HepG2 (cell line): ENCODE results near the gene NEIL1. TPM values are rescaled to one million over a fixed set of nuclear protein-coding genes. Genes with fewer than 3 reads are reported as not detected.

Source experiments
- ELF3 ChIP-seq: IDR thresholded peaks from 2 replicates; pipeline ENCODE4 v1.6.1; 2016; ENCODE audit warnings: missing genetic modification reagents, missing compliant biosample characterization
- NCOA2 ChIP-seq: sonication (generic); formaldehyde crosslinking; IDR thresholded peaks from 2 replicates; pipeline ENCODE4 v1.8.0; 2022; ENCODE audit warnings: inconsistent platforms
- PRPF4 ChIP-seq: fragments of 200-400 bp; formaldehyde crosslinking; IDR thresholded peaks from 2 replicates; pipeline ENCODE4 v1.6.1; 2016; ENCODE audit warnings: low read length, low read depth; ENCODE audit not compliant: poor library complexity, severe bottlenecking
- RARA ChIP-seq: IDR thresholded peaks from 2 replicates; pipeline ENCODE4 v1.6.1; 2016; ENCODE audit warnings: missing genetic modification reagents, missing compliant biosample characterization
- SMYD3 ChIP-seq: sonication (generic); formaldehyde crosslinking; IDR thresholded peaks from 2 replicates; pipeline ENCODE4 v1.8.1; 2023; ENCODE audit warnings: mild to moderate bottlenecking, missing genetic modification reagents
- ZKSCAN8 ChIP-seq: IDR thresholded peaks from 2 replicates; pipeline ENCODE4 v1.6.1; 2016; ENCODE audit warnings: borderline replicate concordance, missing genetic modification reagents, missing compliant biosample characterization
- ZNF337 ChIP-seq: sonication (generic); formaldehyde crosslinking; IDR thresholded peaks from 2 replicates; pipeline ENCODE4 v1.5.1; 2020; ENCODE audit warnings: missing genetic modification reagents, low read depth, mild to moderate bottlenecking, borderline replicate concordance
- ZNF496 ChIP-seq: sonication (generic); formaldehyde crosslinking; IDR thresholded peaks from 2 replicates; pipeline ENCODE4 v1.8.1; 2023; ENCODE audit warnings: mild to moderate bottlenecking, moderate library complexity, missing genetic modification reagents; ENCODE audit not compliant: insufficient replicate concordance
- ZNF501 ChIP-seq: sonication (generic); formaldehyde crosslinking; IDR thresholded peaks from 2 replicates; pipeline ENCODE4 v1.5.1; 2020; ENCODE audit warnings: mild to moderate bottlenecking, moderate library complexity, missing genetic modification reagents
- polyA plus RNA-seq, 8 experiments: library from polyadenylated mRNA; depleted of rRNA in 3 of 8; stranded (reverse) in 7 of 8; unstranded in 1 of 8; fragments of >200 nt; fragmentation: Illumina TruSeq in 4 of 8; extraction: Trizol in 4 of 8; gene quantifications; 2 replicates each; pipeline versions ENCODE4 v1.2.1 to v1.2.3, GENCODE V29; 2011 to 2016; ENCODE audit warnings: low read depth in 4 of 8, missing spikeins in 1 of 8, mixed read lengths in 1 of 8; ENCODE audit not compliant: insufficient read depth in 1 of 8
- total RNA-seq, 5 experiments: library from RNA; depleted of rRNA; stranded (reverse); fragments of >200 nt; fragmentation: Illumina TruSeq; extraction: Trizol; gene quantifications; 2 replicates each; pipeline ENCODE4 v1.2.3, GENCODE V29; 2016; ENCODE audit warnings: low read depth in 1 of 5
- TF ChIP-seq, protein P1 (sequence below): sonication (generic); formaldehyde crosslinking; IDR thresholded peaks from 2 replicates; pipeline ENCODE4 v1.9.0; 2021; ENCODE audit warnings: missing genetic modification reagents, borderline replicate concordance
- TF ChIP-seq, protein P2 (sequence below): sonication (generic); formaldehyde crosslinking; IDR thresholded peaks from 2 replicates; pipeline ENCODE4 v1.4.0; 2020; ENCODE audit warnings: missing genetic modification reagents
- TF ChIP-seq, protein P3 (sequence below): sonication (generic); formaldehyde crosslinking; IDR thresholded peaks from 2 replicates; pipeline ENCODE4 v1.4.0; 2020; ENCODE audit warnings: mild to moderate bottlenecking, missing genetic modification reagents, borderline replicate concordance
- TF ChIP-seq, protein P4 (sequence below): IDR thresholded peaks from 2 replicates; pipeline ENCODE4 v1.6.1; 2016; ENCODE audit warnings: low read depth, borderline replicate concordance
- TF ChIP-seq, protein P5 (sequence below): sonication (generic); formaldehyde crosslinking; IDR thresholded peaks from 2 replicates; pipeline ENCODE4 v1.4.0; 2020; ENCODE audit warnings: missing genetic modification reagents, borderline replicate concordance

Gene NEIL1
- total and polyA plus RNA-seq, 2 of the 13 experiments (the other 11 are each of a cell fraction or from before 2014, with no cell fraction given) = 10.4 to 15.5 TPM

DNA sequence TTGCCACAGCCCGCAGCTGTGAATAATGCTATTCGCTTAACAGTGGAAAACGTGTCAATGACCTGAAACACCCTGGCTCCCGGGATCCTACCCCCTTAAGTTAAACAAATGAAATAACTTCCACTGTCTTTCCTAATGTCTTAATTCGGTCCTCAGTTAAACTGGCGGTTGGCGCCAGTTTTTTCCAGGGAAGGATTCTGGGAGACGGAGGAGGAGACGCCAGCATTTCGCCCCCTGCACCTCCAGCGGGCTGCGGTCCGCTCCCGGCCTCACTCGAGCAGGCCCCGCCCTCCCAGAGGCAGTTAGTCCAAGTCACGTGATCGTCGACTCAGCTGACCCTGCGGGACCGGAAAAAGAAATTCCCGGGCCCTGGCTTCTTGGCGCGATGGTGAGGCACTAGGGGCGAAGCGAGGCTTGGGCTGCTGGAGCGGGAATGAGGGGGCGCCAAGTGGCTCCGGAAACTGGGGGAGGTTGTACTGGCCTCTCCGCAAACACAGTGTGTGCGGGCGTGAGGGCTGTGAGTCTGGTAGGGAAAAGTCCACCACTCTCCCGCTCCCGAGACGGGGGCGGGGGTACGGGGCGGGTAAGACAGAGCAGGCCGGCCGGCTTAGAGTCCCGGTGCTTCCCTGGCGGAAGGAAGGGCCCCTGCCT is 11.0 kb upstream of the NEIL1 start, which contains the start of gene COMMD4 (continued):
- TF ChIP-seq, protein P1, sequence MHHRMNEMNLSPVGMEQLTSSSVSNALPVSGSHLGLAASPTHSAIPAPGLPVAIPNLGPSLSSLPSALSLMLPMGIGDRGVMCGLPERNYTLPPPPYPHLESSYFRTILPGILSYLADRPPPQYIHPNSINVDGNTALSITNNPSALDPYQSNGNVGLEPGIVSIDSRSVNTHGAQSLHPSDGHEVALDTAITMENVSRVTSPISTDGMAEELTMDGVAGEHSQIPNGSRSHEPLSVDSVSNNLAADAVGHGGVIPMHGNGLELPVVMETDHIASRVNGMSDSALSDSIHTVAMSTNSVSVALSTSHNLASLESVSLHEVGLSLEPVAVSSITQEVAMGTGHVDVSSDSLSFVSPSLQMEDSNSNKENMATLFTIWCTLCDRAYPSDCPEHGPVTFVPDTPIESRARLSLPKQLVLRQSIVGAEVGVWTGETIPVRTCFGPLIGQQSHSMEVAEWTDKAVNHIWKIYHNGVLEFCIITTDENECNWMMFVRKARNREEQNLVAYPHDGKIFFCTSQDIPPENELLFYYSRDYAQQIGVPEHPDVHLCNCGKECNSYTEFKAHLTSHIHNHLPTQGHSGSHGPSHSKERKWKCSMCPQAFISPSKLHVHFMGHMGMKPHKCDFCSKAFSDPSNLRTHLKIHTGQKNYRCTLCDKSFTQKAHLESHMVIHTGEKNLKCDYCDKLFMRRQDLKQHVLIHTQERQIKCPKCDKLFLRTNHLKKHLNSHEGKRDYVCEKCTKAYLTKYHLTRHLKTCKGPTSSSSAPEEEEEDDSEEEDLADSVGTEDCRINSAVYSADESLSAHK = no peak
- peak; percentile 86 for TF ChIP-seq ZKSCAN8 (CRISPR knock-in tag)
- TF ChIP-seq, protein P2, sequence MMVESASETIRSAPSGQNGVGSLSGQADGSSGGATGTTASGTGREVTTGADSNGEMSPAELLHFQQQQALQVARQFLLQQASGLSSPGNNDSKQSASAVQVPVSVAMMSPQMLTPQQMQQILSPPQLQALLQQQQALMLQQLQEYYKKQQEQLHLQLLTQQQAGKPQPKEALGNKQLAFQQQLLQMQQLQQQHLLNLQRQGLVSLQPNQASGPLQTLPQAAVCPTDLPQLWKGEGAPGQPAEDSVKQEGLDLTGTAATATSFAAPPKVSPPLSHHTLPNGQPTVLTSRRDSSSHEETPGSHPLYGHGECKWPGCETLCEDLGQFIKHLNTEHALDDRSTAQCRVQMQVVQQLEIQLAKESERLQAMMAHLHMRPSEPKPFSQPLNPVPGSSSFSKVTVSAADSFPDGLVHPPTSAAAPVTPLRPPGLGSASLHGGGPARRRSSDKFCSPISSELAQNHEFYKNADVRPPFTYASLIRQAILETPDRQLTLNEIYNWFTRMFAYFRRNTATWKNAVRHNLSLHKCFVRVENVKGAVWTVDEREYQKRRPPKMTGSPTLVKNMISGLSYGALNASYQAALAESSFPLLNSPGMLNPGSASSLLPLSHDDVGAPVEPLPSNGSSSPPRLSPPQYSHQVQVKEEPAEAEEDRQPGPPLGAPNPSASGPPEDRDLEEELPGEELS (CRISPR knock-in tag) = no peak; the same call in 1 of the 2 replicates
- TF ChIP-seq PRPF4 = no peak
- peak; percentile 65 for TF ChIP-seq NCOA2 (CRISPR knock-in tag)
- peak; percentile 73 for TF ChIP-seq ELF3 (CRISPR knock-in tag)
- TF ChIP-seq, protein P3, sequence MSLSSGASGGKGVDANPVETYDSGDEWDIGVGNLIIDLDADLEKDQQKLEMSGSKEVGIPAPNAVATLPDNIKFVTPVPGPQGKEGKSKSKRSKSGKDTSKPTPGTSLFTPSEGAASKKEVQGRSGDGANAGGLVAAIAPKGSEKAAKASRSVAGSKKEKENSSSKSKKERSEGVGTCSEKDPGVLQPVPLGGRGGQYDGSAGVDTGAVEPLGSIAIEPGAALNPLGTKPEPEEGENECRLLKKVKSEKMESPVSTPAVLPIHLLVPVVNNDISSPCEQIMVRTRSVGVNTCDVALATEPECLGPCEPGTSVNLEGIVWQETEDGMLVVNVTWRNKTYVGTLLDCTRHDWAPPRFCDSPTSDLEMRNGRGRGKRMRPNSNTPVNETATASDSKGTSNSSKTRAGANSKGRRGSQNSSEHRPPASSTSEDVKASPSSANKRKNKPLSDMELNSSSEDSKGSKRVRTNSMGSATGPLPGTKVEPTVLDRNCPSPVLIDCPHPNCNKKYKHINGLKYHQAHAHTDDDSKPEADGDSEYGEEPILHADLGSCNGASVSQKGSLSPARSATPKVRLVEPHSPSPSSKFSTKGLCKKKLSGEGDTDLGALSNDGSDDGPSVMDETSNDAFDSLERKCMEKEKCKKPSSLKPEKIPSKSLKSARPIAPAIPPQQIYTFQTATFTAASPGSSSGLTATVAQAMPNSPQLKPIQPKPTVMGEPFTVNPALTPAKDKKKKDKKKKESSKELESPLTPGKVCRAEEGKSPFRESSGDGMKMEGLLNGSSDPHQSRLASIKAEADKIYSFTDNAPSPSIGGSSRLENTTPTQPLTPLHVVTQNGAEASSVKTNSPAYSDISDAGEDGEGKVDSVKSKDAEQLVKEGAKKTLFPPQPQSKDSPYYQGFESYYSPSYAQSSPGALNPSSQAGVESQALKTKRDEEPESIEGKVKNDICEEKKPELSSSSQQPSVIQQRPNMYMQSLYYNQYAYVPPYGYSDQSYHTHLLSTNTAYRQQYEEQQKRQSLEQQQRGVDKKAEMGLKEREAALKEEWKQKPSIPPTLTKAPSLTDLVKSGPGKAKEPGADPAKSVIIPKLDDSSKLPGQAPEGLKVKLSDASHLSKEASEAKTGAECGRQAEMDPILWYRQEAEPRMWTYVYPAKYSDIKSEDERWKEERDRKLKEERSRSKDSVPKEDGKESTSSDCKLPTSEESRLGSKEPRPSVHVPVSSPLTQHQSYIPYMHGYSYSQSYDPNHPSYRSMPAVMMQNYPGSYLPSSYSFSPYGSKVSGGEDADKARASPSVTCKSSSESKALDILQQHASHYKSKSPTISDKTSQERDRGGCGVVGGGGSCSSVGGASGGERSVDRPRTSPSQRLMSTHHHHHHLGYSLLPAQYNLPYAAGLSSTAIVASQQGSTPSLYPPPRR (CRISPR knock-in tag) = no peak
- TF ChIP-seq ZNF337 (CRISPR knock-in tag) = peak; percentile 69; the same call in 1 of the 2 replicates
- TF ChIP-seq, protein P4, sequence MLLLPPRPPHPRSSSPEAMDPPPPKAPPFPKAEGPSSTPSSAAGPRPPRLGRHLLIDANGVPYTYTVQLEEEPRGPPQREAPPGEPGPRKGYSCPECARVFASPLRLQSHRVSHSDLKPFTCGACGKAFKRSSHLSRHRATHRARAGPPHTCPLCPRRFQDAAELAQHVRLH (CRISPR knock-in tag) = peak; percentile 87; the same call in 1 of the 2 replicates
- TF ChIP-seq SMYD3 (CRISPR knock-in tag) = no peak
- TF ChIP-seq ZNF501 (CRISPR knock-in tag) = peak; percentile 86
- TF ChIP-seq, protein P5, sequence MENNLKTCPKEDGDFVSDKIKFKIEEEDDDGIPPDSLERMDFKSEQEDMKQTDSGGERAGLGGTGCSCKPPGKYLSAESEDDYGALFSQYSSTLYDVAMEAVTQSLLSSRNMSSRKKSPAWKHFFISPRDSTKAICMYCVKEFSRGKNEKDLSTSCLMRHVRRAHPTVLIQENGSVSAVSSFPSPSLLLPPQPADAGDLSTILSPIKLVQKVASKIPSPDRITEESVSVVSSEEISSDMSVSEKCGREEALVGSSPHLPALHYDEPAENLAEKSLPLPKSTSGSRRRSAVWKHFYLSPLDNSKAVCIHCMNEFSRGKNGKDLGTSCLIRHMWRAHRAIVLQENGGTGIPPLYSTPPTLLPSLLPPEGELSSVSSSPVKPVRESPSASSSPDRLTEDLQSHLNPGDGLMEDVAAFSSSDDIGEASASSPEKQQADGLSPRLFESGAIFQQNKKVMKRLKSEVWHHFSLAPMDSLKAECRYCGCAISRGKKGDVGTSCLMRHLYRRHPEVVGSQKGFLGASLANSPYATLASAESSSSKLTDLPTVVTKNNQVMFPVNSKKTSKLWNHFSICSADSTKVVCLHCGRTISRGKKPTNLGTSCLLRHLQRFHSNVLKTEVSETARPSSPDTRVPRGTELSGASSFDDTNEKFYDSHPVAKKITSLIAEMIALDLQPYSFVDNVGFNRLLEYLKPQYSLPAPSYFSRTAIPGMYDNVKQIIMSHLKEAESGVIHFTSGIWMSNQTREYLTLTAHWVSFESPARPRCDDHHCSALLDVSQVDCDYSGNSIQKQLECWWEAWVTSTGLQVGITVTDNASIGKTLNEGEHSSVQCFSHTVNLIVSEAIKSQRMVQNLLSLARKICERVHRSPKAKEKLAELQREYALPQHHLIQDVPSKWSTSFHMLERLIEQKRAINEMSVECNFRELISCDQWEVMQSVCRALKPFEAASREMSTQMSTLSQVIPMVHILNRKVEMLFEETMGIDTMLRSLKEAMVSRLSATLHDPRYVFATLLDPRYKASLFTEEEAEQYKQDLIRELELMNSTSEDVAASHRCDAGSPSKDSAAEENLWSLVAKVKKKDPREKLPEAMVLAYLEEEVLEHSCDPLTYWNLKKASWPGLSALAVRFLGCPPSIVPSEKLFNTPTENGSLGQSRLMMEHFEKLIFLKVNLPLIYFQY (CRISPR knock-in tag) = peak; percentile 65; the same call in 1 of the 2 replicates
- no peak for TF ChIP-seq ZNF496 (CRISPR knock-in tag)
- TF ChIP-seq RARA (CRISPR knock-in tag) = peak; percentile 36; the same call in 1 of the 2 replicates
